Measurements from ENCODE around the gene TMCC1. TPM values are rescaled to one million over a fixed set of nuclear protein-coding genes. Genes with fewer than 3 reads are reported as not detected.
"Not testable (repeated sequence)": the region's sequence is repeated elsewhere in the genome, so short reads cannot be mapped to it uniquely, and the experiment has no call there.

TMCC1 gene
- total RNA-seq, 1 donor, result 11.2 TPM

GRCh38 chr3:129687586-129688125, 205.9 kb downstream of the TMCC1 start:
- TF ChIP-seq CTCF (IDR thresholded peaks at IDR 0.05; ENCODE audit: insufficient read depth, low read depth, low read length), result no peak
- DNase-seq (ENCODE audit: low read depth), result no peak

GRCh38 chr3:129686941-129687340, 206.6 kb downstream of the TMCC1 start:
- DNase-seq (ENCODE audit: low read depth), result no peak
- TF ChIP-seq CTCF (IDR thresholded peaks at IDR 0.05; ENCODE audit: insufficient read depth, low read depth, low read length), result no peak

More at GRCh38 chr3:129687586-129688125, 205.9 kb downstream of the TMCC1 start:
- H3K4me3 ChIP-seq (ENCODE audit: low read depth, low read length), result no peak overlapping the region

DNA sequence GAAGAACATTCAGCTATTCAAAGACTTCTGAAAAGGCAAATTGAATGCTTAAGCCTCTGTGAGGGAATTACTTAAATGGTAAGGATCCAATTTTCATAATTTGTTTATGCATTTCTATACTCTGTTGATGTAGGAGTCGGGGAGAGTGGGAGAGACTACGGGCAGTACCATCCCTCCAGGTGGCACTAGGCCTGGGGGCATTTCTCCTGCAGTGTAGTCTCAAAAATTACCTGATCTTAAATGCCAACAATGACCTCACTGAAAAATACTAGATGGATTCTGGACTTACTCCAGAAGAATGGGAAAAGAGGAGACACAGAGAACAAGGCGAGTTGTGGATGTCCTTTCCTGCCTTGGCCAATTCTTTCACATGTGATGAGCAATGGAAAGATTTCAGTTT, 209.2 kb downstream of the TMCC1 start:
- no peak for DNase-seq (ENCODE audit: low read depth)
- no peak overlapping the region for H3K4me3 ChIP-seq (ENCODE audit: low read depth, low read length)
- TF ChIP-seq CTCF (IDR thresholded peaks at IDR 0.05; ENCODE audit: insufficient read depth, low read depth, low read length), result no peak

More at GRCh38 chr3:129686941-129687340, 206.6 kb downstream of the TMCC1 start:
- no peak overlapping the region for H3K4me3 ChIP-seq (ENCODE audit: low read depth, low read length)

DNA sequence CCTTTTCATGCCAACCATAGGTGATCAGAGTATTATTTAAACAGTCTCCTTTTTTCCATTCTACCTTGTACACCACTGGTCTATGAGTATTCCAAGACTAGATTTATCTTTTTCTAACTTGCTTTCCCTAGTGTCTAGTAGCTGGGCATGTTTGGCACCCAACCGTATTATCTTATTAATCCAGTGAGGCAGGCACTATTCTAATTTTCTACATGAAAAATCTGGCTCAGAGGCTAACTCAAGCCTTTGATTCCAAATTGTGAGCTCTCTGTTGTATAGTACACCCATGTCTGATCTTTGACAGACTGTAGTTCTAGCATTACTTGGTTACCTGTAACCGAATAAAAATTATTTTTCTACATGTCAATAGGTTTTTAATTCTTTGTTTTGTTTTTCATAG, 210.3 kb downstream of the TMCC1 start:
- no peak overlapping the region for H3K4me3 ChIP-seq (ENCODE audit: low read depth, low read length)
- no peak for TF ChIP-seq CTCF (IDR thresholded peaks at IDR 0.05; ENCODE audit: insufficient read depth, low read depth, low read length)
- no peak for DNase-seq (ENCODE audit: low read depth)

- DNase-seq (ENCODE audit: low read depth), result no peak
- no peak overlapping the region for H3K4me3 ChIP-seq (ENCODE audit: low read depth, low read length)
- TF ChIP-seq CTCF (IDR thresholded peaks at IDR 0.05; ENCODE audit: insufficient read depth, low read depth, low read length), result no peak
These were observed 216.5 kb downstream of the TMCC1 start for GRCh38 chr3:129676985-129677384.

GRCh38 chr3:129674798-129675123, 218.8 kb downstream of the TMCC1 start:
- DNase-seq (ENCODE audit: low read depth); H3K4me3 ChIP-seq (ENCODE audit: low read depth, low read length): not testable (repeated sequence)

GRCh38 chr3:129673897-129674797, 219.4 kb downstream of the TMCC1 start:
- H3K4me3 ChIP-seq (ENCODE audit: low read depth, low read length), result no peak overlapping the region
- no peak for TF ChIP-seq CTCF (IDR thresholded peaks at IDR 0.05; ENCODE audit: insufficient read depth, low read depth, low read length)
- no peak for DNase-seq (ENCODE audit: low read depth)
